BJ (cell line): ENCODE results near the gene E2F7. TPM values are rescaled to one million over a fixed set of nuclear protein-coding genes. Genes with fewer than 3 reads are reported as not detected.

Source experiments
- CTCF ChIA-PET: fragments of 350-600 bp; formaldehyde crosslinking; extraction: SDS; loops from one replicate; lab custom pipeline; 2021; ENCODE audit warnings: antibody characterized with exemption, inconsistent platforms; lab: Yijun Ruan, JAX
- POLR2A ChIA-PET: fragments of 300-600 bp; sonication (Branson Sonifier 250); formaldehyde crosslinking; extraction: SDS; loops from one replicate; lab custom pipeline; 2021; ENCODE audit warnings: antibody characterized with exemption; lab: Charles Lee
- DNase-seq: peaks from one replicate; pipeline ENCODE4 v3.0.0-alpha.2; 2011; ENCODE audit warnings: low read depth
- H3K27me3 ChIP-seq: 2 replicates; pipeline ENCODE4 v1.6.0; 2011; ENCODE audit warnings: low read length; ENCODE audit not compliant: control insufficient read depth, insufficient read depth
- H3K36me3 ChIP-seq: 2 replicates; pipeline ENCODE4 v1.5.1; 2011; ENCODE audit warnings: low read length; ENCODE audit not compliant: control insufficient read depth, insufficient read depth
- H3K4me3 ChIP-seq: 2 replicates; pipeline ENCODE4 v1.5.1; 2011; ENCODE audit warnings: low read depth, mild to moderate bottlenecking, control low read depth, low read length
- polyA plus RNA-seq: library from polyadenylated mRNA; depleted of rRNA; stranded (reverse); fragments of >200 nt; gene quantifications from 2 replicates; pipeline ENCODE4 v1.2.3, GENCODE V29; 2011
- TF ChIP-seq, protein P1 (sequence below): IDR thresholded peaks from 2 replicates; pipeline ENCODE4 v1.5.1; 2011; ENCODE audit warnings: low read depth, mild to moderate bottlenecking, control low read depth, inconsistent platforms, low read length, moderate library complexity; ENCODE audit not compliant: insufficient read depth

Gene E2F7
- polyA plus RNA-seq, 1 experiment, result 3.6 TPM

DNA sequence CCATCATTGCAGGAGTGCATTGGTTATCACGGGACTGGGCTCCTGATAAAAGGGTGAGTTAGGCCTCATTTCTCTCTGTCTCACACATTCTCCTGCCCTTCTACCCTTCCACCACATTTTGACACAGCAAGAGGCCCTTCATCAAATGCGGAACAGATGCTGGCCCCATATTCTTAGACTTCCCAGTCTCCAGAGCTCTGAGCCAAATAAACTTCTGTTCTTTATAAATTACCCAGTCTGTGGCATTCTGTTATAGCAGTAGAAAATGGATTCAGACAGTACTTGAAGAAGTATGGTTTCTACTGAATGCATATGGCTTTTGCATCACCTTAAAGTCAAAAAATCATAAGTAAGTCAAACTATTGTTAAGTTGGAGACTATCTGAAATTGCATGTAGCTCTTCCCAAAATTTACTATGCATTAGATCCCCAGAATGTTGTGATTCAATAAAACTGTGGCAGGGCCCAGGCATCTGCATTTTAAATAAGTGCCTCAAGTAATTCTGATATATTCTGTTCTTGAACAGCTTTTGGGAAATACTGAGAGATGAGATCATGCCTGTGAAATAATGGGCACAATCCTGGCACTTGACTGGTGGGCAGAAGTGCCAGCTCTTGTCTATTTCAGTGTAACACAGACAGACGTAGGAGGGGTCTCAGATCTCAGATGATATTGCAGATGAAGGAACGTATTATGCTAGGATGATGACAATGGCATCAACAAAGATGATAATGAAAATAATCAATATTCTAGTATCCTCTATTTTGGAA is 68.2 kb downstream of the E2F7 start:
- no peaks in the 10 kb centered on the region for H3K27me3 ChIP-seq
- ChIA-PET CTCF (interaction anchor here (1.0 to 1.6 kb wide), 2 partner anchors 9 to 14 kb away, joined by 4 to 7 read pairs; no protein-coding TSS in a partner anchor), POLR2A (no interaction called here)
- TF ChIP-seq, protein P1, sequence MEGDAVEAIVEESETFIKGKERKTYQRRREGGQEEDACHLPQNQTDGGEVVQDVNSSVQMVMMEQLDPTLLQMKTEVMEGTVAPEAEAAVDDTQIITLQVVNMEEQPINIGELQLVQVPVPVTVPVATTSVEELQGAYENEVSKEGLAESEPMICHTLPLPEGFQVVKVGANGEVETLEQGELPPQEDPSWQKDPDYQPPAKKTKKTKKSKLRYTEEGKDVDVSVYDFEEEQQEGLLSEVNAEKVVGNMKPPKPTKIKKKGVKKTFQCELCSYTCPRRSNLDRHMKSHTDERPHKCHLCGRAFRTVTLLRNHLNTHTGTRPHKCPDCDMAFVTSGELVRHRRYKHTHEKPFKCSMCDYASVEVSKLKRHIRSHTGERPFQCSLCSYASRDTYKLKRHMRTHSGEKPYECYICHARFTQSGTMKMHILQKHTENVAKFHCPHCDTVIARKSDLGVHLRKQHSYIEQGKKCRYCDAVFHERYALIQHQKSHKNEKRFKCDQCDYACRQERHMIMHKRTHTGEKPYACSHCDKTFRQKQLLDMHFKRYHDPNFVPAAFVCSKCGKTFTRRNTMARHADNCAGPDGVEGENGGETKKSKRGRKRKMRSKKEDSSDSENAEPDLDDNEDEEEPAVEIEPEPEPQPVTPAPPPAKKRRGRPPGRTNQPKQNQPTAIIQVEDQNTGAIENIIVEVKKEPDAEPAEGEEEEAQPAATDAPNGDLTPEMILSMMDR, result no peak
- H3K4me3 ChIP-seq, result no peak overlapping the region
- no peak for DNase-seq
- H3K36me3 ChIP-seq, result no peaks in the 10 kb centered on the region

DNA sequence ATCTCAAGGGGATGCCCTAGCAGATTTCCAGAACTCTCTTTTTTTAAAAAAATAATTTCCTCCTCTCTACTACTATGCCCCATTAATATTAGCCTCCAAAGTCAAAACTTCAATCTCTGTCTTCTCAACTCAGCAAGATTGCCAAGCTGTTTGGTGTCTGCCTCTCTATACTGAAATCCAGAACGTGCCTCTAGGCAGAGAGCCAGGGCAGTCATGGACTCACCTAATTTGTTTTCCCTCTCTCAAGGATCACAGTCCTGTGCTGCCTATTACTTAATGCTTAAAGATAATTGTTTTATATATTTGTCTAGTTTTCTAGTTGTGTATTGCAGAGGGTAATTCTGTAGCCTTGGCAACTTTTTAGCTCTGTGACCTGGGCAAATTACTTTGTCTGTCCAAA is 74.7 kb downstream of the E2F7 start:
- no peak overlapping the region for H3K4me3 ChIP-seq
- TF ChIP-seq, protein P1, result no peak
- ChIA-PET POLR2A (no interaction called here), CTCF (interaction anchor here (2.7 kb wide), 1 partner anchor 20 kb away, joined by 8 read pairs; no protein-coding TSS in a partner anchor)
- no peaks in the 10 kb centered on the region for H3K27me3 ChIP-seq
- H3K36me3 ChIP-seq, result no peaks in the 10 kb centered on the region
- no peak for DNase-seq

DNA sequence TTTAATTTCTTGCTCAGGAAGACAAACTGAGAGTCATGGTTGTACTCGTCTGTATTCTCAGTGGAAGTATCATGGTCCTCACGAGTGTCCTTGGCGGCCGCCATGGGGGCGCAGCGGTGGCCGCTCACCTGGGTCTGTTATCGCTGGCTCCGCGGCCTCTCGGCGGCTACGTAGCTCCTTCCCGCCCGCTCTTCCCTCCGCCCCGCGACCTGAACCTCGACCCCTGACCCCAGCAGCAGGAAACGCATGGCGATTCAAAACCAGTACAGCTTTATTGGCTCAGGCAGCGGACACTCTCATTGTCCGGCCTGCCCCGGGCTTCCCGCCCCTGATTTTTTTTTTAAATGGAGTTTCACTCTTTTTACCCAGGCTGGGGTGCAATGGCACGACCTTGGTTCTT is 80.8 kb downstream of the E2F7 start:
- Histone ChIP-seq H3K27me3 (no peaks in the 10 kb centered on the region), H3K4me3 (no peak overlapping the region), H3K36me3 (no peaks in the 10 kb centered on the region)
- TF ChIP-seq, protein P1, result no peak
- POLR2A ChIA-PET, result no interaction called here
- CTCF ChIA-PET, result no interaction called here
- no peak for DNase-seq

DNA sequence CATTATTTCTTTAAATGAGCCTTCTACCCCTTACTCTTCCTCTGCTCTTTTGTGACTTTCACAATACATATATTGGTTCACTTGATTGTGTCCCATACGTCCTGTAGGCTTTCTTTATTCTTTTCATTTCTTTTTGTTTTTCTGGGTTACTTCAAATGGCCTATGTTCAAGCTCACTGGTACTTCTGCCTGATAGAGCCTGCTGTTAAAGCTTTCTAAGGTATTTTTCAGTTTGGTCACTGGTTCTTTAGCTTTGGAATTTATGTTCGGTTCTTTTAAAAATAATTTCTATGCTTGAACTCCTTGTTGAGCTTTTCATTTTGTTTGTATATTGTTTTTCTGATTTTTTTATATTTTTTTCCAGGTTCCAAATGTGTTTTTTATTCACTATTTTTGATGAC is 81.9 kb downstream of the E2F7 start:
- POLR2A ChIA-PET, result interaction anchor here (0.7 kb wide), 1 partner anchor 963 kb away, joined by 3 read pairs; no protein-coding TSS in a partner anchor

DNA sequence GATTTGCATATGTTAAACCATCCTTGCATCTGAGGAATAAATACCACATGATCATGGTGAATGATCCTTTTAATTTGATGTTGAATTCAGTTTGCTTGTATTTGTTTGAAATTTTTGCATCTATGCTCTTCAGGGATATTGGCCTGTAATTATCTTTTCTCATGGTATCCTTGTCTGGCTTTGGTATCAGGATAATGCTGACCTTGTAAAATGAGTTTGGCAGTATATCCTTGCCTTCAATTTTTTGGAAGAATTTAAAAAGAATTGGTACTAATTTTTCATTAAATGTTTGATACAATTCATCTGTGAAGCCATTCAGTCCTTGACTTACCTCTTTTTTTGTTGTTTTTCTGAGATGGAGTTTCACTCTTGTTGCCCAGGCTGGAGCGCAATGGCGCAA is 85.2 kb downstream of the E2F7 start:
- DNase-seq, result no peak
- POLR2A ChIA-PET, result no interaction called here
- Histone ChIP-seq H3K36me3 (no peaks in the 10 kb centered on the region), H3K4me3 (no peak overlapping the region), H3K27me3 (peaks cover 2% of the 10 kb centered on the region; the same call in 1 of the 2 replicates)
- CTCF ChIA-PET, result no interaction called here
- TF ChIP-seq, protein P1, result no peak

More for the DNA sequence above, 81.9 kb downstream of the E2F7 start:
- H3K4me3 ChIP-seq, result no peak overlapping the region
- no peaks in the 10 kb centered on the region for H3K36me3 ChIP-seq
- no peak for DNase-seq
- TF ChIP-seq, protein P1, result no peak
- no peaks in the 10 kb centered on the region for H3K27me3 ChIP-seq
- CTCF ChIA-PET, result interaction anchor here (1.3 kb wide), 1 partner anchor 25 kb away, joined by 3 read pairs; no protein-coding TSS in a partner anchor
